Activated CD8-positive, alpha-beta T cell treated with anti-CD3 and anti-CD28 coated beads for 36 hours (primary cell): ENCODE results near the gene STYX. TPM values are rescaled to one million over a fixed set of nuclear protein-coding genes. Genes with fewer than 3 reads are reported as not detected.

Experiments used
- ATAC-seq: fragments of 200-7000 bp; cut with Tn5 transposase; one replicate; pipeline ENCODE4 v1.10.0; 2021; ENCODE audit warnings: mild to moderate bottlenecking, moderate library complexity
- CTCF ChIA-PET: fragments of 350-600 bp; sonication (Branson Sonifier 250); formaldehyde crosslinking; loops from one replicate; lab custom pipeline; 2021; ENCODE audit warnings: antibody characterized with exemption; lab: Charles Lee
- POLR2A ChIA-PET: fragments of 350-600 bp; sonication (Branson Sonifier 250); formaldehyde crosslinking; loops from one replicate; lab custom pipeline; 2021; ENCODE audit warnings: antibody characterized with exemption; lab: Charles Lee
- DNase-seq: peaks from one replicate; pipeline ENCODE4 v3.0.0-alpha.2; 2020
- H3K27ac Mint-ChIP-seq: one replicate; pipeline ENCODE4 v1.8.0; 2021; ENCODE audit warnings: mild to moderate bottlenecking, mixed read lengths
- H3K27me3 Mint-ChIP-seq: one replicate; pipeline ENCODE4 v1.8.0; 2021; ENCODE audit warnings: mixed read lengths
- H3K36me3 Mint-ChIP-seq: one replicate; pipeline ENCODE4 v1.8.0; 2021; ENCODE audit warnings: low read depth, mixed read lengths
- H3K4me1 Mint-ChIP-seq: one replicate; pipeline ENCODE4 v1.8.0; 2021; ENCODE audit warnings: low read depth, mixed read lengths
- H3K4me3 Mint-ChIP-seq: one replicate; pipeline ENCODE4 v1.8.0; 2021; ENCODE audit warnings: mild to moderate bottlenecking, moderate library complexity, mixed read lengths
- H3K9me3 Mint-ChIP-seq: one replicate; pipeline ENCODE4 v1.8.0; 2021; ENCODE audit warnings: mixed read lengths
- intact Hi-C: fragments of 100-400 bp; cut with micrococcal nuclease; formaldehyde crosslinking; loops from one replicate; pipeline ENCODE4 v1.10.0; 2022
- total RNA-seq, 2 experiments: library from RNA; stranded (reverse); gene quantifications; one replicate each; pipeline ENCODE4 v1.2.3, GENCODE V29; 2021
- TF ChIP-seq, protein P1 (sequence below): fragments of 200-600 bp; IDR thresholded peaks from one replicate; pipeline ENCODE4 v1.8.0; 2022; ENCODE audit warnings: antibody characterized with exemption, mild to moderate bottlenecking

The STYX gene
- total RNA-seq, 2 experiments from 2014 or later: 13.0 to 13.2 TPM

DNA sequence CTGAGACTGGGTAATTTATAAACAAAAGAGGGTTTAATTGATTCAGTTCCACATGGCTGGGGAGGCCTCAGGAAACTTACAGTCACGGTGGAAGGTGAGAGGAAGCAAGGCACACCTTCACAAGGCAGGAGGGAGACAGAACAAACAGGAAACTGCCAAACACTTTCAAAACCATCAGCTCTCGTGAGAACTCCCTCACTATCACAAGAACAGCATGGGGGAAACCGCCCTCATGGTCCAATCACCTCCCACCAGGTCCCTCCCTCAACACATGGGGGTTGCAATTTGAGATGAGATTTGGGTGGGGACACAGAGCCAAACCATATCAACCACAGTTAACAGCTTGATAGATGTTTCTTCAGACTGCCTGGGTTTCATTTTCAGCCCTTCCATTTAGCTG lies 67.7 kb downstream of the STYX start:
- TF ChIP-seq, protein P1, sequence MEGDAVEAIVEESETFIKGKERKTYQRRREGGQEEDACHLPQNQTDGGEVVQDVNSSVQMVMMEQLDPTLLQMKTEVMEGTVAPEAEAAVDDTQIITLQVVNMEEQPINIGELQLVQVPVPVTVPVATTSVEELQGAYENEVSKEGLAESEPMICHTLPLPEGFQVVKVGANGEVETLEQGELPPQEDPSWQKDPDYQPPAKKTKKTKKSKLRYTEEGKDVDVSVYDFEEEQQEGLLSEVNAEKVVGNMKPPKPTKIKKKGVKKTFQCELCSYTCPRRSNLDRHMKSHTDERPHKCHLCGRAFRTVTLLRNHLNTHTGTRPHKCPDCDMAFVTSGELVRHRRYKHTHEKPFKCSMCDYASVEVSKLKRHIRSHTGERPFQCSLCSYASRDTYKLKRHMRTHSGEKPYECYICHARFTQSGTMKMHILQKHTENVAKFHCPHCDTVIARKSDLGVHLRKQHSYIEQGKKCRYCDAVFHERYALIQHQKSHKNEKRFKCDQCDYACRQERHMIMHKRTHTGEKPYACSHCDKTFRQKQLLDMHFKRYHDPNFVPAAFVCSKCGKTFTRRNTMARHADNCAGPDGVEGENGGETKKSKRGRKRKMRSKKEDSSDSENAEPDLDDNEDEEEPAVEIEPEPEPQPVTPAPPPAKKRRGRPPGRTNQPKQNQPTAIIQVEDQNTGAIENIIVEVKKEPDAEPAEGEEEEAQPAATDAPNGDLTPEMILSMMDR: no peak
- intact Hi-C loops: no loop called here
- Mint-ChIP-seq H3K27ac (no peak overlapping the region), H3K36me3 (peaks cover 3% of the 10 kb centered on the region), H3K4me1 (peaks cover 9% of the 10 kb centered on the region), H3K27me3 (peaks cover 2% of the 10 kb centered on the region), H3K9me3 (peaks cover 7% of the 10 kb centered on the region), H3K4me3 (no peak overlapping the region)
- ATAC-seq (peak; percentile 20), DNase-seq (peak; percentile 19)
- CTCF ChIA-PET: no interaction called here
- POLR2A ChIA-PET: interaction anchor here (1.2 kb wide), 1 partner anchor 25 kb away, joined by 3 read pairs; no protein-coding TSS in a partner anchor

DNA sequence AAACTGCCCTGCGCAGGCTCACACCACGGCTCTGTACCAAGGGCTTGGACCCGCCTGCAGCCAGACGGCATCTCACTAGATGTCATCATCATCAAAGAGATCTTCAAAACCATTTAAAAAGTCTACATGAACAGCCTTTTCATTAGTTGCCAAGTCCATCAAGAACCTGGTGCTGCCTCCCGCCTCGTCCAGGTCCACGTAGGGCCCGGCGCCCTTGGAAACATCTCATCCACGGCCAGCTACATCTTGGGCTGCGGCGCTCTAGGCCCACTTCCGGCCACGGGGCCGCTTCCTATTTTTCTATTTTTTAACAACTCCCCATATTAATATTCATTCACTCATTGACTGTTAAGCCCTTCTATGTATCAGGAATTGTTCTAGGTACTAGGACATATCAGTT lies 68.9 kb downstream of the STYX start:
- ChIA-PET POLR2A (no interaction called here), CTCF (no interaction called here)
- intact Hi-C loops: no loop called here
- DNase-seq (no peak), ATAC-seq (no peak)
- Mint-ChIP-seq H3K9me3 (peaks cover 7% of the 10 kb centered on the region), H3K4me1 (peaks cover 9% of the 10 kb centered on the region), H3K27ac (no peak overlapping the region), H3K36me3 (peaks cover 3% of the 10 kb centered on the region), H3K27me3 (peaks cover 2% of the 10 kb centered on the region), H3K4me3 (no peak overlapping the region)
- TF ChIP-seq, protein P1: no peak

DNA sequence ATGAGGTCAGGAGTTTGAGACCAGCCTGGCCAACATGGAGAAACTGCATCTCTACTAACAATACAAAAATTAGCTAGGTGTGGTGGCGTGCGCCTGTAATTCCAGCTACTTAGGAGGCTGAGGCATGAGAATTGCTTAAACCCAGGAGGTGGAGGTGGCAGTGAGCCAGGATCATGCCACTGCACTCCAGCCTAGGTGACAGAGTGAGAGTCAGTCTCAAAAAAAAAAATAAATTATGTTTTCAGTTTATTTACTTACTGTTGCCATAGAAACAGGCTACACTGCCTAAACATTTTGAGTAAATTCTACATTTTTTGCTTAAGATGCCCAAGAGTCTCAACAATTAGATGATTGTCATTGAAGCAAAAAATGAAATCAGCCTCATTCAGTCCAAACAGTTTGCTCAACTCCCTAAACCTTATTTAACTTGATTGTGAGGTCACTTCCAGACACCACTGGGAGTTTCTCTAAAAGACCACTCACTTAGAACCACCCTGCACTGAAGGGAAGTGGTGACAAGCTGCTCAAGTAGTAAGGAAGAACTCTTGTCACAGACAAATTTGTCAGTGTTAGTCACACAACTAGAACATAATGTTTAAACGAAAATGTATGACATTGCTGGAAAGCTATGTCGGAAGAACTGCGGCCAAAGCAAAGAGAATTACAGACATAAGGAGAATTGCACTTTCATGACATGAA lies 71.2 kb downstream of the STYX start:
- ChIA-PET CTCF (interaction anchor here (1.0 kb wide), 1 partner anchor 160 kb away, joined by 3 read pairs; no protein-coding TSS in a partner anchor), POLR2A (interaction anchor here (0.6 kb wide), 1 partner anchor 1499 kb away, joined by 4 read pairs; no protein-coding TSS in a partner anchor)
- peaks cover 9% of the 10 kb centered on the region for H3K4me1 Mint-ChIP-seq
- peaks cover 7% of the 10 kb centered on the region for H3K9me3 Mint-ChIP-seq
- H3K27ac Mint-ChIP-seq: no peak overlapping the region
- DNase-seq: no peak
- TF ChIP-seq, protein P1: no peak
- H3K27me3 Mint-ChIP-seq: peaks cover 2% of the 10 kb centered on the region
- H3K36me3 Mint-ChIP-seq: peaks cover 3% of the 10 kb centered on the region
- intact Hi-C loops: no loop called here
- ATAC-seq: peak; percentile 73
- no peak overlapping the region for H3K4me3 Mint-ChIP-seq

DNA sequence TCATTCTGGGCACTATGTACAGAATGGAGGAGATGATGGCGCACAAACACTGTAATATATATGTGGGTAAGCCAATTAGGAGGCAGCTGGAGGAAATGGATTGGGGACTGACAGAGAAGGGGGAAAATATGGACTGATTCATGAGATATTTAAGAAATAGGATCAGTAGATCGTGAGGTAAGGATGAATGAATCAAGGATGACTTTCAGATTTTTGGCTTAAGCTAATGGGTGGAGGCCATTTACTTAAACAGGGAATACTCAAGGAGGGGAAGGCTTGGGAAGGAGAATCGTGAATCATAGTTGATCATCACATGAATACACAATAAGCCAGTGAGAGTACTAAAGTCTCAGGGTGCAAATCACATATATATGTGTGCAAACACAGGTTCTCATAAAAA lies 72.6 kb downstream of the STYX start:
- no peaks in the 10 kb centered on the region for H3K36me3 Mint-ChIP-seq
- no peak overlapping the region for H3K27ac Mint-ChIP-seq
- TF ChIP-seq, protein P1: no peak
- no peak overlapping the region for H3K4me3 Mint-ChIP-seq
- peaks cover 2% of the 10 kb centered on the region for H3K27me3 Mint-ChIP-seq
- H3K4me1 Mint-ChIP-seq: peaks cover 6% of the 10 kb centered on the region
- ATAC-seq (no peak), DNase-seq (no peak)
- CTCF ChIA-PET: no interaction called here
- POLR2A ChIA-PET: no interaction called here
- H3K9me3 Mint-ChIP-seq: peaks cover 3% of the 10 kb centered on the region
- intact Hi-C loops: no loop called here

DNA sequence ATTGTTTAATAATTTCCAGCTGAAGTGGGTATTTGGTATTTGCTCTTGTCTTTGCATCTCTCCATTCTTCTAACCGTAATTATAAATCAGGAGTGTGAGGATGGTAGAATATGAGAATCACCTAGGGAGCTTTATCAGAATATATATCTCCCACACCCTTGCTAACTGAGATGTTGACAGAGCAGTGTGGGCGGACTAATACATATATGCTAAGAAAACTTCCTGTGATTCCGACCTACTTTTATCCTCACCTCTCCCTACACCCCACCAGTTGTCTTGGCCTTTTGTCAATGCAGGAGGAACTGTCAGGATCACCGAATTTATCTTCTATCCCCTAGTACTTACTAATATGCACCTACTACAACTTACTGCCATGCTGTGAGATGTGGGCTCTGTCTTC lies 76.1 kb downstream of the STYX start:
- ChIA-PET CTCF (no interaction called here), POLR2A (no interaction called here)
- ATAC-seq: no peak
- intact Hi-C loops: no loop called here
- H3K27ac Mint-ChIP-seq: no peak overlapping the region
- no peaks in the 10 kb centered on the region for H3K9me3 Mint-ChIP-seq
- DNase-seq: no peak
- peaks cover 3% of the 10 kb centered on the region for H3K4me1 Mint-ChIP-seq
- H3K27me3 Mint-ChIP-seq: peaks cover 2% of the 10 kb centered on the region
- TF ChIP-seq, protein P1: no peak
- no peak overlapping the region for H3K4me3 Mint-ChIP-seq
- H3K36me3 Mint-ChIP-seq: no peaks in the 10 kb centered on the region
